HG02870 (cell line): Measurements from ENCODE around the gene ZIC5.

Experiments used
- ATAC-seq: cut with Tn5 transposase; IDR thresholded peaks from one replicate; pipeline ENCODE4 v1.9.1; 2021; ENCODE audit warnings: mild to moderate bottlenecking, moderate library complexity; ENCODE audit not compliant: unreplicated experiment

ZIC5 gene

DNA sequence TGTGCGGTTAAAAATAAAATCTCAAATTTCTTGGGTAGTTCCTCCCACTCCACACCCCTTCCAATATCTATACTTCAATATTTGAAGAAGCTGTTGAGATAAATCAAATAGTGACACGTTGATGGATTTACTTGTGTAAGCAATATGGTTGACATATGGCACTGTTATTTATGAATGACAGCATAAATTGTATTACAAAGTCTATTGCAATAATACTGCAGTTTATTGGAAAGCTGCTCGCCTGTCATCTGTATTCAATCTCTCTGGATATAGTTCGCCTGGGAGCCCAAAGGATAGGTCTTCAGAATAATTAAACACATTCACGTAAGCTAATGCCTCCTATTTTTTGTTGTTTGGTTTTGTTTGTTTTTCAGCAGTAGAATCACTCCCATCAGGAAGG is 5.0 kb upstream of the ZIC5 start:
- no peak for ATAC-seq

DNA sequence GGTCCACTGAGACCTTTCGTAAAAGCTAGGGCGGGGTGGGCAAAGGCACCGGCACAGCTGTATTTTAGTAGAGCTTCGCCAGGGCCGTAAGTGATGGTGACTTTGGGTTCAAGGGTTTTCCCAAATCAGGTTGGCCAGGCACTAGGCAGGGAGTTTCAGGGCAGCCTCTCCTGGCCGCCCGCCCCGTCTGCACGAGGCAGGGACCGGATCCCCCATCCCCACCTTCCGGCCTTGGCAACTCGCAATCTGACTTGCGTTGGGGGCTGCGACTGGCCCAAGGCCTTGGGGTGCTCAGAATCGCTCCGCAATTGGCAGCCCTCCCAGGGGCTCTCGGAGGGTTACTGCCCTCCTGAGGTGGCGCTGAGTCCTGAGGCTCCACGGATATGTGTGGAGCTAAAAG is 4.1 kb upstream of the ZIC5 start:
- ATAC-seq = no peak

DNA sequence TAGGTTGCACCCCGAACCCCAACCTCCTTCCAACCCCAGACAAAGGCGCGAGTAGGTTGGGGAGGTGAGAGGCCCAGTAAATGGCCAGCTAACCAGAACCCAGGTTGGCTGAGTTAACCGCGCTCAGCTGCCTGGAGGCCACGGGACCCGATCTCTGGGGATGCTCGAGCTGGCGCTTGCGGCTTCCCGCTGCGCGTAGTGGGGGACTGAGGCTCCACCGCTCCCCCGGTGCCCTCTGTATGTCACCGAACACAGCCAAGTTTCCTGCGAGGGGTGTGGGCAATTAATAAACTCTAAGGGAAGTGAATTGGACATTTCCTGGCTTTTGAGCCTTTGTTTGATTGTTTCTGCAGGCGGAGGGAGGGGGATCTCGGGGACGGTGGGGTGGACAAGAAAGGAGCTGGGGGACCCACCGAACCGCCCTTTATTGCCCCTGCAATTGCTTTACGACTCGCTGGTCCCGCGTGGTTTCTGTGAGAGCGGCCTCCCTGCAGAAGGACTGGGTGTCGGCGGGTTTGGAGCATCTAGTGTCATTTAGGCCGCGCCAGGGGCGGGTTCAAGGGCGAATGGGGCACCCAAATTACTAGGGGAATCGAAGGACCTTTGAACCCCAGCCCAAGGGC is 3.5 kb upstream of the ZIC5 start:
- no peak for ATAC-seq

DNA sequence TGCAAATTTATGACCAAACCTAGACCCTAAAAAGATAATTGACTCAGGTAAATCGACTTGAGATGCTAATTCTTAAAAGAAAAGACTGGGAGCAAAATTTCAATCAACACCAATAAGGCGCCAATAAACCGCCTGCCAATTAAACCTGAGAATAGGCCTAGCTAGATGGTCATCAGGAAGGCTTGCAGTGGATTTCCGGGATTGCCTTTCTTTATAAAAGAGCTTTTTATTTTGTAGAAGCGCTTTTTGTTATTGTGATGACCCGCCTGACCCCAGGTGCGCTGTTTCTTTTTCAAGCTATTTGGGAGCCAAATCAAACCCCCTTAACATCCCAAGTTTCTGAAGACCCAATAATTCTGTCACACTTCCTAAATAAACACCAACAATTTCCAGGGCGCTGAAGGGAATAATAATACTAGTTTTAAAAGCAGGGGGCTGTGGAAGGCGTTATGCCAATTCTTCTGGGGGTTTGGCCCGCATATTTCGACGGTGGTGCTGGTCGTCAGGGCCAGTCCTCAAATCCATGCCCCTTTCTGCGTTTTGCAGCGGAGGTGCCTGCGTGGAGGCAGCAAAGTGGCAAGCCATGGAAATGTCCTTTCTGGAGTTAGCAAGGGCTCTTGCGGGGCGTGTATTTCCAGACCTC is 2.9 kb upstream of the ZIC5 start:
- ATAC-seq = no peak

DNA sequence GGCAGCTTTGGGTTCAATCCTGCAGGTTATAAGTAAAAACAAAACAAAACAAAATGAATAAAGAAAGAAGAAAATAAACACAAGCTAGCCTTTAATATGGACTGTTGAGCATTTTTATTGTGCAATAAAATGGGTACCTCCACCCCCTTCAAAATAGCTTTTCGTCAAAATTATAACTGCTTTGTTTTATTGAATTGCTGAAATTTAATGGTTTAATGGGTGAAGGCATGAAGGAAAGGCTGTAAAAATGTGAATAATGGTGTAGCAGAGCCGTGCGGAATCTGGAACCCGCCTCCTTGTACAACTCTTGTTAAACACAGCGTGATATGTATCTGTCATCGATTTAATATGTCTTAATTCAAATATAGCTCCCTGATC is 2.2 kb upstream of the ZIC5 start:
- ATAC-seq = no peak

DNA sequence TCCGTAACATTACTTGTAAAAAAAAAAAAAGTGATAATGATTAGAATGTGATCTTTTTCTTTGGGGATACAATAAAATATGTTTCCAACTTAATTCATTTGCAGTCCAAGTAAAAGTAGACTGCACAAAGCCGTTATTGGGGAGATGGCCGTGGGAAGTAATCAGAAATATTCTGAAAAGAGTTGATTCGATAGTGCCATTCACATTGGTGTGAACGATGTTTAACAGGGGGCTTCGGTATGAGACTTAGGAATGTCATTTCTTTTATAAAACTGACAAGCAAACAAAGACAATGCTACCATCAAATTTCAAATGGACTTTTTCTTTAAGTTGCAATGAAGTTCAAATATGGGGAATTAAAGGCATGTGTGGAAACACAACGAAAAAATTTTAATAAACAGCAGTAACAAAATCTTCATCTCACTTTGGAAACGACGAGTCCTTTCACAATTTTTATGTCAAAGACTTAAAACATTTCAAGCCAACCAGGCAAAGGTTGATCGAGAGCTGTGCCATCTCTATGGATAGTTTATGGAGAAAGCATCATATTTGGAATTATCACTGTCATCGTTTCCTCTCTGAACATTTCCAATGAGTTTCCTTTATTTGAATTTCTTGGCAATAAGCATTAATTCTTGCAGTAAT is 1.7 kb upstream of the ZIC5 start:
- no peak for ATAC-seq

DNA sequence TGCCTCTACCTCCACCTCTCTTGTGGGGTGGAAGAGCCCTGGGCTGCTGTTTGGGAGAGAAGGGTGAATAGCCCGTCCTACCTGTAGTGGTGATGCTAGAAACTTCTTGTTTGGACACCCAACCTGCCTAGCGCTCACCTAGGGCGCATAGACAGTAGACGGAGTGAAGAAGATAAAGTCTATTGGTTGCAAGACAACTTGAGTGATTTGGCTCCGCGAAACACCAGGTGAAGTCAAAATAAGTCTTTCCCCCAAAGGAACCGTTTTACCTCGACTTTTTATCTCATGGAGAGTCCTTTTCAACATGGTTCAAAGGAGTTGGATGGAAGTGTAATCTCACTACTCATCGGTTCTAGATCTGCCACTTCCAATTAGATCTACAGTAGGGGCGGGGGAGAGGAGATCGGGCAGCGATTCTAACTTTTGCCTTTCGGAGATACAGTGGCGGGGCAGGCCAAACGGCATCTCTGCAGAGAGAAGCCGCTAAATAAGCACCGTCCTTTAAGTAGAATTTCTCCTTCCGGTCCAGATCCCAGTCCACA is 694 bp upstream of the ZIC5 start:
- ATAC-seq = no peak

DNA sequence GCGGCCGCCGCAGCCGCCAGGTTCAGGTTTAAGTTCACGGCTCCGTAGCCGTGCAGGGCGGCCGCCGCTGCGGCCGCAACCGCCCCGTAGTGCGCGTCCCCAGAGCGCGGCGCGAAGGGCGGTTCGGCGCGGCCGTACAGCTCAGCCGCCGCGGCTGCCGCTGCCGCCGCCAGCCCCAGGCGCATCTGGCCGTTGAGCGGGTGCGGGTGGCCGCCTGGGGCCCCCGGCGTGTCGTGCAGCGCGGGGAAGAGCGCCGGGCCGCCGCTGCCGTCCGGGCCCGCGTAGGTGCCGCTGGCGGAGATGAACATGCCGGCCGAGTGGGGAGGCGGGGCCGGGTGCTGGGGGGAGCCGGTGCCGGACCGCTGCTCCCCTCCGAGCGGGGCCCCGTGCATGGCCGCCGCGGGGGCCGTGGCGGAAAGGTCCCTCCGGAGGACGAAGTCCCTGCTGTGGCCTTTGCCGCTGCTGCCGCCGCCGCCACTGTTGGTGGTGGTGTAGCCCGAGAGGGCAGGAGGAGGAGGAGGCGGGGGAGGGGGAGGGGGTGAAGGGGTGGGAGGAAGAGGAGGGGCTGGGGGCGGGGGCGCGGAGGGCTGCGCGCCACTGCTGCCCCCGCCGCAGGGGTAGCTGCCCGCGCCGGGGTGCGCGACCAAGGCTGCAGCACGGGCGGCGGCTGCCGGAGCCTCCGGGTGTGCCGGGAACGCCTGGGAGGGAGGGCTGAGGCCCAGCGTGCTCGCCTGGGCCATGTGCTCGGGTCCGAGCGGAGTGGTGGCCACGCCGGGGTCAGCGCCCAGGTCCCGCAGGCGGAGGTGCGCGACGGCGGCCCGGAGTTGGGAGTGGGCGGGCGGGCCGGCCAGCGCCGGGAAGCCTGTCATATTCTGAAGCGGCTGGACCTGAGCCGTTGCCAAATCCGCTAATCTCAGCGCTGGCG is 654 bp downstream of the ZIC5 start:
- ATAC-seq = no peak

DNA sequence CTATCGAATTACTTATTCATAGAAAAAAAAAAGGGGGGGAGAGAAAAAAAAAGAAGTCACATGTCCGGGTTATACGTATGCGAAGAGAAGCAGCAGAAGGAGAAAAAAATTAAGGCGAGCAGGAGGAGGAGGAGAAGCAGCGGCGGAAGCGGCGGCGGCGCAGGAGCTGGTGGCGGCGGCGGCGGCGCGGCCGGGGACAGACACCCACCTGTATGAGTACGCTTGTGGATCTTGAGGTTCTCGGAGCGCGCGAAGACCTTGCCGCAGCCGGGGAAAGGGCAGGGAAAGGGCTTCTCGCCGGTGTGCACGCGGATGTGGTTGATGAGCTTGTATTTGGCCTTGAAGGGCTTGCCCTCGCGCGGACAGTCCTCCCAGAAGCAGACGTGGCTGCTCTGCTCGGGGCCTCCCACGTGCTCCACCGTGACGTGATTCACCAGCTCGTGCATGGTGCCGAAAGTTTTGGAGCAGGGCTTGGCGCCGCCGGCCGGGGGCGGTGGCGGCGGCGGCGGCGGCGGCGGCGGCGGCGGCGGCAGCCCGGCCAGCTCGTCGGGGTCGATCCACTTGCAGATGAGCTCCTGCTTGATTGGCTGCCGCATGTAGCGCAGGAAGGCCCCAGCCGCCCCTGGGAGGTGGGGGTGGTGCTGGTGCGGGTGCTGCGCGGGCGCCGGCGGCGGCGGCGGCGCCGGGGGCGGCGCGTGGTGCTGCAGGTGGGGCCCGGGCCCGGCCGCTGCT is 1.5 kb downstream of the ZIC5 start:
- no peak for ATAC-seq

DNA sequence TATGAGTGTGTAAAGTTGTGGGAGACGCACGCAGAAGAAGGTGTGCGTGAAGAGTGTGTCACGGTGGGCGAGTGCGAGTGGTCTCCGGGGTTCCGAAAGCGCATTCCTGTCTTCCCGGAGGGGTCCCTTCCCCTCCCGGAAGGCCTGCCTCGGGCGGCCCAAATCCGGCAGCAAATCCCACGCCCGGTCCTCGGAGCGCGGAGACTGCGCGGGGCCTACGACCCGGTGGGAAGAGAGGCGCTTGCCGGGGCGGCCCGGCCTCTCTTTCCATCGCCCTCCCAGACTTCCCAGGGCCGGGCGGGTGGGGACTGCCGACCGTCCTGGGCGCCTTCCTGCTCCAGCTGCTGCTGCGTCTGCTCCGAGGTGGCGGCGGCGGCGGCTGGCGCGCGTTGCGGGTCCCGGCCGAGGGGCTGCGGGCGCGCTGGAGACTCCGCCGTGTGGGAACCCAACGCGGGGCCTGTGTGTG is 2.1 kb downstream of the ZIC5 start:
- ATAC-seq = no peak

DNA sequence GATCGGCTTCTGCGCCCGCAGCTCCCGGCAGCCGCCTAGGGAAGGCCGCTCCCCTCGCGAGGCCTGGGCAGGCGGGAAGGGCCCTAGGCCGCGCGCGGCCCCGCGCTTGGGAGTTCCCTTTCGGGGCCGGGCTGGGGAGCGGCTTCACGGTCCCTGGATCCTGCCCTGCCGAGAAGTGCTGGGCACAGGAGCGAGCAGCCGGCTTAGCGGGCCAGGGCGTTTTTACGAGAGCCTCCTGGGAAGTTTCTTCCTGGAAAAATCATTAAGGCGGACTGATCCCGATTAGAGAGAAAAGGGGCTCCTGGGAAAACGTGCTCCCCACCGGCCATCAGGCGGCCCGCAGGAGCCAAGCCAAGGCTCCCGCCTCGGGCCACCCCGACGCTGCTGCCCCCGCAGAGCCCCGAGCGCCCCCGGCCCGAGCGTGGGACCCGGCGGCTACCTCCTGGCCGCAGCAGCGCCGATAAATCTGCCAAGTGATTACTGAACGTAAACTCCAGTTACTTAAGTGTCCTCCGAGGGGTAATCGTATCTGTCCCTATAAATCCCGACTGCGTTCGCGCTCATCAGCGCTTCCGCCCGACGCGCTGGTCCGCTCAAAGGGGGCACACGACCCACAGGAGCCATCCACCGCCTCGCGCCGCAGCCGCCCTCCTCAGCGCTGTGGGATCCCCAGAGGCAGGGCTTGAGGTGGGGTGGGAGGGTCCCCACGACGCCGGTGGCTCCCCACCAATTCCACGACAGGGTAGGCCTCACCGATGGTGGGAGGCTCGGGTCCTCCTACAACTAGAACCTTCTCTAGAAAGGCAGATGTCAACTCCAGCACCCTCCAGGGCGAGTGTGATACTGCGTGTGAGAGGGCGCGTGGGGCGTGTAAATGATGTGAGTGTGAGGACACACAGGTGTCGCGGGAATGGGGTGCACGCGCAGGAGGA is 2.8 kb downstream of the ZIC5 start:
- no peak for ATAC-seq

DNA sequence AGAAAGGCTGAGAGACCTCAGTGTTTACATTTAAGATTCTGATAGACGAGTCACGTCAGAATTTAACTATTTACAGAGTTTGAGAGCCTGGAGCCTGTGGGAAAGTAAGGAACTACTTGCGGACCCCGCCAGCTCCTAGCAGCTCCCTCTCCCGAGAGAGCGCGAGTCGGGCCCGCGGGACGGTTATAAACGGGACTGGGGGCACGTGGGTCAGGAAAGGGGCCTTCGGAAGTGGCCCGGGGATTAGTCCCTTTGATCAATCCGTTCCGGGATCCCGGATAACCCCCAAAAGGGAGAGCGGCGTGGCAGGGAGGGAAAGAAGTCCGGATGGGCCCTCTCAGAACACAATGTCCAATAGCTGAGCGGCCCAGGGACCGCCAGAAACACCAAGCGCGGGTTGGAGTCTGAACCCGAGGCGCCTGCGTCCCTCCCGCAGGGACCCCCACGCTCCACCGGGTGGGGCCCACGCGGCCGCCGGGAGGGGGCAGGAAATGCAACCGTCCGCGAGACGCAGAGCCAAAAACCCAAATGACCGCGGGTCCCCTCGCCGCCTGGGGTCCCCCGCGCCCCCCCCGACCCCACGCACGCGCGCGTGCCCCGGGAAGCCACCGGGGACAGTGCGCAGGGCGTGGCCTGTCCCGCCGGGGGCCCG is 3.6 kb downstream of the ZIC5 start:
- ATAC-seq = no peak

DNA sequence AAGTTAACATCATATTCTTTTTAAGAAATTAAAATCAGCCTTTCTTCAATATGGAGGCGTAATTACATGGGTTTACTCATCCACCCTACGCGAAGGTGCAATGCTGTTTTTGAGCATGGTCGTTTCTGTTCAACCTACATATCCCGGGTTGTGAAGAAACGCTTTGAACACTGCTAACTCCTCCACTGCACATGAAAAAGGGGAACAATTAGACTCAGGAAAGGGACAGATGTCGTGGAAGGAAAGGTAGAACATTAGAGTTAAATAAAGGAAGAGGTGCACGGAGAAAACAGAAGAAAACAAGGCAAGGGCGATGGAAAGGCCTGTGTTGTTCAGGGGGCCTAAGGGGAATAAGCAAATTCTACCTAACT is 4.1 kb downstream of the ZIC5 start:
- no peak for ATAC-seq

DNA sequence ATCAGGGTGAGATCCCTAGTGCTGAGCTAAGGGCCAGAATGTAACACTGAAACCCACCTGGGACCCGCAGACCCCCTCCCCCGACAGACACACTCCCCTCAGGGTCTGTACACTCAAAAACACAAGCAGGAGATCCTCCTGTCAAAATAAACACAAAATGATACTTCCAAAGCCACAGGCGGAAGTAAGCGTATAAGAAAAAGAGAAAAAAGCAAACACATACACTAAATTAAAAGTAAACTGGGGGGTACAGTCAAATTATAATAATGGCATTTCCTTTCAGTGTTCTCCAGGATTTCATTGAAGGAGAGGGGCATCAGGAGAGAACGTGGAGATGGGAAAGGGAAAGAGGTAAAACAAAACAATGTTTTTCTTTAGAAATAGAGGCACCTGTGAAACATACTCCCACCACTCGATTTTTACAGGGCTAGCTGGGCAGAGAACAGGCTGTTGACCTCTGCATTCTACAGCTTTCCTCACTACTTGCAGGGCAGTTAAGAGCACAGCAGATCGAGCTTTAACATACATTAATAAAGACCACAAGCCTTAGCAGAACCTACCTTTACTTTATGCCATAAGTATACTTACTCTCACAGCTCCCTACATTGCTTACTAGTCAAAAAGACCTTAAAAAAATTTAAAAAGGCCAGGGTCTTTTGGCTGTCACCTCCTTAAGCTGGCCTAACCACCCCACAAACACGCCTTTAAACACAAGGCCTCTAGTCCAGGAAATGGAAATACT is 5.3 kb downstream of the ZIC5 start:
- ATAC-seq = no peak

DNA sequence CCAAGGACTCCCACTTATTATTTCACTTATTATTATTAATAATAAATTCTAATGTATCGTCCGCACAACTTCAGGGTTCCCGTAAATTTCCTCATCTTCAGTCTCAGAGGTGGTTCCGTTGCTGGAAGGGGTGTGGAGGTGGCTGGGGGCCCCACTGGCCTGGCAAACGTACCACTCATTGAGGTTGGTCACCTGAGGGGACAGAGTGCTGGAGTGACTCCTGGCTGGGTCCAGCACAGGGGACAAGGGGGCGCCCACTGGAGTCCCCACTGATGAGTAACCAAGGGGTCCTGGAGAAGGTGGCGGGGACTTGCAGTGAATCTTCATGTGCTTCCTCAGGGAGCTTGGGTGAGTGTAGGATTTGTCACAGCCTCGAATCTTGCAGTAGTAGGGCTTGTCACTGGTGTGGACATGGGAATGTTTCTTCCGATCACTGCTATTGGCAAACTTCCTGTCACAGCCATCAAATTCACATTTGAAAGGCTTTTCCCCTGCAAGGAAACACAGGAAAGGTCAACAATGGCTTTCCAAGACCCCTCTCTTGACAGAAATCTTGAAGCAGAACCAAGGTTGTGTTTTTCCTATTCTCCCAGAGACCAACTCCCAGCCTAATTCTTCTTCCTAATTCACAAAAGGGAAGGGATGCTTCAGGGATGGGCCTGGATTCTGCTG is 6.1 kb downstream of the ZIC5 start:
- ATAC-seq = no peak

DNA sequence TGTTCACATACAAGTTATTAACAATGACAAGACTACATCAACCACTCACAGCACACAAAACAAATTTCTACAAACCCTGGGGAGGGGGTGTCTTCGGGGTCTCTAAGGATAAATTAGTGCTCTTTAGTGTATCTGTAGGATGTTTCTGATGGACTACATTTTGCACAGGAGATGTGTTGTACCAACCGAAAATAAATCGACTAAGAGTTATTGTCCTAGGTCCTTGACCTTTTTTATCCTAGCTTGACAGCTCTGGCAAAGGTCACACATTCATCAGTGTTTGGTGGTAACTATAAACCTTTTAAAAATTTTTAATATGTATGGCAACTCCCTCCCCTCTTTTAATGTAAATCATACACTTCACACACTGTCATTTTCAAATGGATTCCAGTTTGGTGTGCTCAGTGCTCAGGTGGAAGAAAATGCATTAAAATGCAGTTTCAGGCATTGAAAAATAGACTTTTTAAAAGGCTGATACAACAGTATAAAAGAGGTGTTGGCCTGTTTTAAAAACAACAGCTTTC is 7.7 kb downstream of the ZIC5 start:
- no peak for ATAC-seq

DNA sequence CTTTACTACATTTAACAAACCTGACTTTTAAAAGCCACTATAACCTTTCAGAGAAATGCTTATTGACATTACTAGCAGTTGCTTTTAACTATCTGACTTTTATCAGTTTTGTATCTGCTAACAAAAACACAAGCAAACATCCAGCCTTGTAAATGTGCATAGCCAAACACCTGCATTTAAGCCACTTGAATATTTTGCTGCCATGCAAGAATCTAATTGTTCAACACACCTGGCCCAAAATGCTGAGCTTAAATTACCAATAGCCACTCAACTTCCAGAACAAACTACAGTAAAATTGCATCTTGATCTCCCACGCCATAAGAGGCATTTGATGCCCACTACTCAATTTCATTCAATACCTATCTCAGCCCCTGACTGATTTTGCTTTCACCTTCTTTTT is 9.3 kb downstream of the ZIC5 start:
- no peak for ATAC-seq

DNA sequence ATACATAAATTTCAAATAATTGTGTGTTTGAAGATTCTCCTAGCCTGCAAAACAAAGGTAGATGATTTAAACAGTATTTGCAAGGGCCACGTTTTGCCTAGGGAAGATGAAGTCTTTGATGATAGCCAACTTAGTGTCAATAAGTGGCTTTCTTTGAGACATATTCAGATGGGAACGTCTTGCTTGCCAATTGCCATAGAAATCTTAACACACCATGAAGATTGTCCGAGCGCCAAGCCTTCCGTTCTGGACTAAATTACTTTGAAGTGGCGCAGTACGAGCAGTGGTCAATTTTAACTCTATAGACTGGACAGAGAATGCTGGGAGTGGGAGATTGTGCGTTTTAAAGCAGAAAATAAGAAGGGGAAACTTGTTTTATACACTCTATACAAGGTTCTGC is 9.9 kb downstream of the ZIC5 start:
- ATAC-seq = no peak
